ENCODE results near the gene SOCS3.
"Not testable (repeated sequence)": the region's sequence is repeated elsewhere in the genome, so short reads cannot be mapped to it uniquely, and the experiment has no call there.

The SOCS3 gene

DNA sequence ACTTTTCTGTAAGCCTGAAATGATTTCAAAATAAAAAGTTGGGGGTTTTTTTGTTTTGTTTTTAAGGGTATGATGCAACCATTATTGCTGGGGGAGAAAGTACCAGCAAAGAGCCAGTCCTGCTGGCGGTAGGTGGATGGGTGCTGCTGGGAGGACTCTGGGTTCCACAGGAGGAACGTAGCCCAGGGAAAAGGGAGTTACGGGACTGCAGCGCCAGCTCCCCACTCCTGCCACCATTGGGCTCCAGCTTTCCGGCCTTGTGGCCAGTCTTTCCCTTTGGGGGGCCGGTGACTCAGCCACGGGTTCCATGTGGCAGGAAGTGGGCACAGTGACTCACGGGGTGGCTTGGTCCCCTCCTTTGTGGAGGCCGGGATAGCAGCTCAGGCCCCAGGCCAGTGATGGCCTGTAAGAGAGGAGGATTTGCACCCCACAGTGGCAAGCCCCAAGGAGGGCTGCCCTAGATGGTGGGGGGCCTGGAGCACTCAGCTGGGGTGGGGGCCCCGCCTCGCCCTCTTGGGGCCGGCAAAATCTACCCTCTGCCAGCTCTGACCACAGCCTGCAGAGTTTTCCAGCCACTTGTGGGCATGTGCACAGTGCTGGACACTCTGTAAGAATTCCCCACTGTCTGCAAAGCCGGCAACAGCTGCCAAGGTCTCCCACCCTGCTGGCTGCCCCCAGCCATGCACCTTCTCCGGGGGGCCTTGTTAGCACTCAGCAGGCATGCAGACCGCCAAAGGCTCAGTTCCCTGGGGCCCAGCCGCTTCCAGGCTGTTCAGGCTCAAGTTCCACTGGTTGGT is 30.4 kb downstream of the SOCS3 start:
- DNase-seq (ENCODE audit: low read depth): no peak

DNA sequence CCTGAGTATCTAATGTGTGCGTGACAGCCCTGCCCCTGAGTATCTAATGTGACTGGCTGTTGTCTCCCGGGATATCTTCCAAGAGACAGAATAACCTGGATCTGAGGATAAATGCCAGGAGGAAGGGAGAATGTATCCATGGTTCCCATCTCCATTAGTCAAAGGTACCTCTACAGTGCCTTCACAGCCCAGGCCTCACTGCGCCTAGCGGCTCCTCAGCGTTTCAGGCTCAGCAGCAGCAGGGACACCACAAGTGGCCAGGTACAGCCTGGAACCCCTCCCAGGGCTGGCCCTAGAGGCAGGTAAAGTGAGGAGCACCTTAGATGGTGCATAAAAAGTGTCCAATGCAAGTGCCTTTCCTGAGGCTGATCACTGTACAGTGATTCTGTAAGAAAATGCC is 32.0 kb downstream of the SOCS3 start:
- no peak for DNase-seq (ENCODE audit: low read depth)

DNA sequence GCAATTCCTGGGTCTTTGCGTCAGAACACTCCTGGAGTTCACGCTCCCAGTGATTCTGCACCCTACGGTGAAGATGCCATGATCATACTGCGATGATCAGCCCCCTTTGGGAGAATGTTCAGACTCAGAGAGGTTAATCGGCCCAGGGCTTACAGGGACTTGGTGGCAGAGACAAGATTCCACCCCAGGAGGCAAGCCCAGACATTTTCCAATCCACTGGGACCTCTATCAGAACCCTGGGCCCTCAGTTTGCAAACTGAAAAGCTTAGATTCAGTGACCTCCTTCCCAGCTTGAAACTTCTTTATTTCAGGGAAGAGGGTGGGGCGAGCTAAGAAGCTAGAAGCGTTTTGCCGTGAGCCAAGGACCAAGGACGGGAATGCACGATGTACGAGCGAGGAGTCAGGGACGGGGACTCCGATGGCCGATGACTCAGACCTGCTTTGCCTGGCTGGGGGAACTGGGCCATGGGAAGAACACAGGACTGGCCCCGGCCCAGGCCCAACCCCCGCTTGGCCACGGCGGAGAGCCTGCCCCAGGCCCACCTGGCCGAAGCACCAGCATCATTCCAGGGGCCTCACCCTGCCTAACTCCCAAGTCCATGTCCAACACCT is 34.7 kb downstream of the SOCS3 start:
- no peak for DNase-seq (ENCODE audit: low read depth)

DNA sequence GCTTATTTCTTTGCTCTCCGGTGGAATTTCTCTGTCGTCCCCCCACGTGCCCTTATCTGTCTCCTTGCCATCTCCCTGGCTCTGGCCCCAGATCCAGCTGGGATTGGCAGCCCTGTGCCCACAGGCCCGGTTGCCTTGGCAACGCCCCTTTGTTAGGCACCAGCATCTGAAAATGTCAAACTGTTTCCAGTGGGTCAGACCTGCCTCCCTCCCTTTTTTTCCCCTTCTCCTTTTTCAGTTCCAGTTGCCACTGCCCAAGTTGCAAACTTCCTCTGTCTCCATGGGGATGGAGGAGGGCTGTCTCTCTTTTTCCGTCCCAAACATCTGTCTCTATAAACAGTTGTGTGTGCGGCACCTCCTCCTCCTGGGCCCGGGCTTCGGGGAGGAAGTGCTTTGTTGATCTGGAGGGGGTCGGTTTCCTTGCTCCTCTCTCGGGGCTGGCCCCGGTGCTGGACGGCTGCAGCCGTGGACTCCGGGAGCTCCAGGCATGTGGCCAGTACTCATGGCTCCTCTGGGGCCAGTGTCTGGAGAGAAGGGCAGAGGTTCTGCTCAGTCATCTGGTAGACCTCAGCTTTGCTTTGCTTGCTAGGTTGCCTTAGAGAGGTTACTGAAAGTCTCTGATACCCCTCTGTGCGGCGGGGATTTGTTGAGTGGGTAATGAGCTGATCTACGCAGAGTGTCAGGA is 35.3 kb downstream of the SOCS3 start:
- DNase-seq (ENCODE audit: low read depth): no peak

DNA sequence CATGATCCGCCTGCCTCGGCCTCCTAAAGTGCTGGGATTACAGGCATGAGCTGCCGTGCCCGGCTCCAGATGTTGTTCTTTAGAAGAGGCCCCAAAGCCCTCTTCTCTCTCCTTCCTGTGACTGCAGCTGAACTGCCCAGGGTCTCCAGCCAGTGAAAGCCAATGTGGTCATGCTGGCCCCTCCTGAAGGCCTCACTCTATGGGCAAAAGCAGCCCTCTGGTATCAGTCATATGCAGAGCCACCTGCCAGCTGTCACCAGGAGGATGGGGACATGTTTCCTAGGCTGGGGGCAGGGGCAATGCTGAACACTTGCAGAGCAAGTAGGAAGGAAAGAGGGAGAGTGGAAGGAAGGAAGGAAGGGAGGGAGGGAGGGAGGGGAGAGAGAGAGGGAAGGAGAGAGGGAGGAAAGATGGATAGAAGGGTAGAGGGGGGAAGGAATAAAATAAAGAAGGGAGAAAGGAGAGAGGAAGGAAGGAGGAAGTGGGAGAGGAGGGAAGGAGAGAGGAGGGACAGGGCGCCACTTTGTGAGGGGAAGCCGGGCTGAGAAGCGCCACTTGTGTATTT is 36.0 kb downstream of the SOCS3 start:
- no peak for DNase-seq (ENCODE audit: low read depth)

DNA sequence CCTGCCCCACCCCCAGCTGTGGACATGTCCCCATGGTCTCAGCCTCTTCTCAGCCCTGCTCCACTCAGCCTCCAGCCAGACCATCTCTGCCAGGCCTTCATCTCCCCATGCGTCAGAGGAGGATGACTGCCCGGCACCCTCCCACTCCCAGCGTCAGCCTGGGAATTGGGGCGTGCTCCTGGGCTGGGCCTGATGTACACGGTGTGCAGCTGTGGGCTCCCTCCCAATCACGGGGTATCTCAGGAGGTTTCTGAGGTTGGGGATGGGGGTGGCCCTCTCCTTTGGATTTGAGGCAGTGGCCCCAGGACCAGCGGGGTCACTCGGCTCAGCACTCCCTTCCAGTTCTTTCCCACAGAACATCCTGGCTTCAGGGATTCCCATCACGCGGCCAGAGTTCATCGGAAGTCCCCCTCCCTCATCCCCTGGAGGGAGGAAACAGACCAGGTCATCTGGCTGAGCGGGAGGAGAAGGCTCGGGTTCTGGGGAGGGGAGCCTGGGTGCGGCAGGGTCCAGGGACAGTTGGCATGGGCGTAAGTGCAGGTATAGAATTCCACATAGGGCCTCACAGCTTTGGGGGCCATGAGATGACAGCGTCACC is 36.9 kb downstream of the SOCS3 start:
- DNase-seq (ENCODE audit: low read depth): no peak

DNA sequence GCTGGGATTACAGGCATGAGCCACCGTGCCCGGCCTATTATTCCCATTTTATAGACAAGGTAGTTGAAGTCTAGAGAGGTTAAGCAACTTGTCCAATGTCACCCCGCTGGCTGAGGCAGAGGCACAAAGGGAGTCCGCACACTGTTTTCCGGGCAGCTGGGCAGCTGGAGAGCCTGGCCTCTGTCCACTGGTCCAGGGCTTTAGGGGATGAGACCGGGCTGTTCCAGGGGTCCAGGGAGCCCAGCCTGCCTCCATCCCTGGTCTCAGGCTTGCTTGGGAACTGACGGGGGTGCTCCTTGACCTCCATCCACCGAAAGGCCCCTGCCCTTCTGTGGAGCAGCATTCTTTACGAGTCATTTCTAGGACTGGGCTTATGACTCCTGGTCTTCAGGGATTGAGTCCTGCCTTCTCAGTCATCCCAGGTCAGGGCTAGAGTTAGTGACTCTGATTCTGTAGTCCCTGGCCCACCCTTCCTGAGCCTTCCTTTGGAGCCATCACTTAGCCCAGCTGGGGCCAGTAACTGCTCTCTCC is 37.5 kb downstream of the SOCS3 start:
- no peak for DNase-seq (ENCODE audit: low read depth)

DNA sequence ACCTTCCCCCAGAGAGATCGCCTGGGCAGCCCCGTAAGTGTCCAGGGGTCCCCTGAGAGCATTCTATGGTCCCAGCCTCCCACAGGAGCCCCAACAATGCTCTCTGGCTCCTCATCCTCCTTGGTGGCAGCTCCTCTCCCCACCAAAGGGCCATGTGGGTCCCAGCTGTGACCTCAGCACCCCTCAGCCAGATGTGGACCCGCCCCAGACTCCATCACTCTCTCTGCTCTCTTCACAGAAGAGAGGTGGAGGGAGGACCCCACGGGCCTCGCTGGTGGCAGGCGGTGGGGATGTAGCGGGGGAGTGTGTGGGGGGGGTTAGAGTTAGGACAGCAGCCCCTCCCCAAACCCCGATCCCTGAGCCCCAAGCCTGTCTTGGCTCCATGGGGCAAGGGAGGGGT is 41.0 kb downstream of the SOCS3 start:
- no peak for DNase-seq (ENCODE audit: low read depth)

DNA sequence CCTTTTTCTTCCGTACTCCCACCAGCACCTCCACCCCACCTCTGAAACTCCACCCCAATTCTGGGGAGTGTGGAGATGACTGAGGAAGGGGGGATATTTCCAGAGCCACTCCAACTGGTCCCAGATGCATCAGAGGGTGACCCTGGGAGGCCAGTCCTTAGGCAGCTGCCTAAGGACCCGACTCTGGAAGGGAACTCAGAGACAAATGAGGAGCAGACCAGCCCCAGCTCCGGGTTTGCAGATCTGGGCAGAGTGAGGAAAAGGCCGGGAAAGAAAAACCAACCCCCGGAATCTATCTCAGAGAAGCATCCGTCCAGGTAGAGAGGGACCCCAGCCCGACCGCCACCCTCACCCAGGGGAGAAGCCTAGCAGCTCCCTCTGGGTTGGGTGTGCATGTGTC is 41.5 kb downstream of the SOCS3 start:
- DNase-seq (ENCODE audit: low read depth): no peak

DNA sequence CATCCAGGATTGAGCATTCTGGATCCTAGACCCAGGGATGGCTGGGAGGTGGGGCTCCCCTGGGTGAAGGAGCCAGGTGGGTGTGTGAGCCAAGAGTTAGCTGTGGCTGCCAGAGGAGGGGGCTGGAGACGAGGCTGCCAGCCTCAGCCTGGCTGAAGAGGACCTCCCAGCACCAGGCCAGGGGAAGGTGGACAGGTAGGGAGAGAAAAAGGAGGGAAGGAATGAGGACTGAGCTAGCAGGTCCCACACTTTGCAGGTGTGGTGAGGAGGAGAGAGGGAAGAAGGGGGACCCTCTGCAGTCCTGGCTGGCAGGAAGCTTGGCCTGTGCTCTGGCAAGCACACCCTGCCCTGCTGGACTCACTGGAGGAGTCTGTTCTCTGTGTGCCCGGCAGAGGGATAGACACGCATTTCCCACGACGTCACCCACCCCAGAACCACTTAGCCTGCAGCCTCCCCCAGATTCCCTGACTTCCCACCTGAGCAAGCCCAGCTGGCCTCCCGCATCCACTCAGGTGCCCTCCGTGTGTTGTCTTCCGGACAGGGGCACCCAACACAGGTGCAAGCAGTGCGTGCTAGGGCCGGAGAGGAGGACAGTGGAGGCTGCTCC is 42.0 kb downstream of the SOCS3 start:
- DNase-seq (ENCODE audit: low read depth): no peak

DNA sequence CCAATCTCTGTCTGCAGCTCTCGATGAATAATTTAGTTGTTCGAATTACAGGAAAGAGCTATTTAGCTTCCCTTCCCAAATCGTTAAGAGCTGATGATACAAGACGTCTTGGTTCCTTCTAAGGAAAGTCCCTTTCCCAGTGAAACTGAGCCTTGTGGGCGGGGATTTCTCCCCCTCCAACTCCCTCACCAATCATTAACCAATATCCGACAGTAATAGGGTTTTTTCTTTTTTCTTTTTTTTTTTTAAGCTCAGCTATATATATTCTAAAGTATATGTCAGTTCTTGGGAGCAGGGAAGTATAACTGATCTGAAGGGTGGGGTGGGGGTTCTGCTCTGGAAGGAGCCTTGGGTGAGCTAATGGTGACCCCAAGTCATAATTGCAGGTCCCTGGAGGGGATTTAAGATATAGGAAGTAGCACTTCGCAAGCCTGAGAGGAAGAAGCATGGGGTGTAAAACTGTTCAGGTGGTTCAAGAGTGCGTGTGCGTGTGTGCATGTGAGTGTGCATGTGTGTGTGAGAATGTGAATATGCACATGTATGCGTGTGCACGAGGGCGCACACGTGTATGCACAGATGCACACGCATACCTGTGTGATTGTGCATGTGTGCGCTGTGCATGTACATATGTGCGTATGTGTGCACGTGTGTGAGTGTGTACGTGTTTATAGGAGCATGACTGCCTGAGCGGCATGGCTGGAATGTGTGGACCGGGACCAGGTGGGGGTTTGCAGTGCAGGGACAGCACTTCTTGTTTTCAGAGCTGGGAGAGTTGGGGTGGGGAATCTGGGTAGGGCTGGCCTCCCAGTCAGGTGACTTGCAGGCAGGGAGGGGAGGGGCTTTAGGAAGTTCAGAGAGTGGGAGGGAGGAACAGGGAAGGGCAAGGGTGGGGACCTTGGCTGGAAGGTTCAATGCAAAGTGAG is 42.7 kb downstream of the SOCS3 start:
- DNase-seq (ENCODE audit: low read depth): no peak

DNA sequence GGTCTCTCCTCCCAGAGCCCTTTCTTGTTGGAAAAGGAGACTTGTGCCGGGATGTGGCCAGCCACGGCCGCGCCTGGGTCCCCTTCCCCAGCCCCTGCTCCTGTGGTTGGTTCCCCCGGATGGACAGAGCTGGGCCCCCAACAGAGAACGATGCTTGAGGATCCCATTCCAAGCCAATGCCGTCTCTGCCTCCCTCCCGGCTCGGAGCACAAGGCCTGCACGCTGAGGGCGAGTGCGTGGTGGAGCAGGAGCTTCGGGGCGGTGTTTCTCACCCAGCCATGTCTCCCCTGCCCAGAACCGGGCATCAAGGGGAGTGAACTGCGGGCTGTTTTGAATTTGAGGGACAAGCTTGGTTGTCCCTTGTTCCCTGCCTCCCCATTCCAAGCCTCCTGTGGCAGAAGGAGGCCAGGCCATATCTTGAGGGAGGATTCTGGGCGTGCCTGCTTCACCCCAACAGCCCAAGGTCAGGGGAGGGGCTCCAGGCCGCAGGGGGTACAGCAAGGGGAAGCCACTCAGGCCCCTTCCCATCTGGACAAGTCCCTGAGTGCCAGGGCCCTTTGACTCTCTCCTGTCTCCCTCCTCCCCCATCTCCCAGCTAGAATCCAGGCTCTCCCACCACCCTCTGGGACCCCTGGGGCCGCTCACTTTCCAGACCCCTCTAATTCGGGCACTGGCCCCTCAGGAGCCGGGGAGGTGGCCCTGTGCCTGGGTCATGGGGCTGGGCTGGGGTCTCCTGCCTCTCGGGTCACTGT is 43.6 kb downstream of the SOCS3 start:
- DNase-seq (ENCODE audit: low read depth): no peak

DNA sequence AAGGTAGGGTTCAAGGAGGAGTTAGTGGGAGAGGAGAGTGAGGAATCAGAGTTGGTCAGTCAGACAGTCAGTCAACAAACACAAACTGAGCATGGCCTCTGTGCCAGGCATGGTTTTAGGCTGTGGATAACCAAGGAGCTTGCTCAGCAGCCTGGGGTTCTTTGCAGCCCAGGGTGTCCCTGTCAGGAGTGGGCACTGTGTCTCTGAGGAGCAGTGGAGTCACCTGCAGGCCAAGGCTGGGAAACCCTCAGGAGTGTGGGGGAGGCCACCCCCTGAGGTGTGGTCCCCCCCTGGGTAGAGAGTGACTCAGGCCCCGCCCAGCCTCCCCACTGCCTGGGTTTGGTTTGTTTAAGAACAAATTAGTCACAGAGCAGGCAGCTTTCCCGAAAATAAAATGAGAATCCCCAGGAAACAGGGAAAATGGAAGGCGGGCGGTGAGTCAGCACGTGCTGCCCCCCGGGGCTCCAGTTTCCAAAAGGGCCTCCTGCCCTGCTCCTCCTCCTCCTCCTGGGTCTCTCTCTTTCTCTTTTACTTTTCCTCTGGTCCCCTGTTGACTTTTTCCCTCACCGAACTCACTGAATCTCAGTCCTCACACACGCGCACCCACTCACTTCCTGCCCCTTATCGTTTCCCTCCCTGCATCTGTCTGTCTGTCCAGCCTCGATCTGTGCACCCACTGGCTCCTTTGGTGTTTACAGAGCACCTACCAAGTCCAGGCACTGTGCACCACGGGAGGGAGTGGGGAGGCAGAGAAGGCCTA is 44.3 kb downstream of the SOCS3 start:
- DNase-seq (ENCODE audit: low read depth): peak; percentile 47

DNA sequence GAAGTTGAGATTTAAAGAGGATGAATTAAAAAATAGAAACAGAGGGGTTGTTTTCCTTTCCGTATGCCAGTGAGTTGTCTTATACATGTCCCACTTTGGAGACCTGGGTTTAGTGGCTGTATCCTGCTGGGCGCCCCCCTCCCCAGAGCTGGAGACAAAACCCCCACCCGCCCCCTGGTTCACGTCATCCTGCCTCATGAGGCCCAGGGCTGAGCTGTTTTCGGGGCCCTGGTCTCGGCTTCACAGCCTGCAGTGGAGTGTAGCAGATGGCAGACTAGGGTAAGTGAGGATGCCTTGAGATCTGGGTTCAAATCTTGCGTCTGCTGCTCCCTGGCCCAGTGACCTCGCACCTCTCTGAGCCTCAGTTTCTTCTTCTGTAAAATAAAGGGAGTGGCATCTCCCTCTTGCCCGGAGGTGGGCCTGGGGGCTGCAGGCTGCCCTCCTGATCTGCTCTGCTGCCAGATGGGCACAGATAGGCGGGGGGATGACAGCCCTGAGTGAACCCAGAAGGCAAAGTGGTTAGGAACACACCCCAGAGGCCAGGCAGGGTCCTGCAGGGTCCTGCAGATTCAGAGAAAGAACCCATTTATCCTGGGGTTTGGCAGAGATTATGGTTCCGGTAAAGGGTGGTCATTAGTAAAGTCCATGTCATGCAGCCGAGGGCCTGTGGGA is 45.1 kb downstream of the SOCS3 start:
- no peak for DNase-seq (ENCODE audit: low read depth)

DNA sequence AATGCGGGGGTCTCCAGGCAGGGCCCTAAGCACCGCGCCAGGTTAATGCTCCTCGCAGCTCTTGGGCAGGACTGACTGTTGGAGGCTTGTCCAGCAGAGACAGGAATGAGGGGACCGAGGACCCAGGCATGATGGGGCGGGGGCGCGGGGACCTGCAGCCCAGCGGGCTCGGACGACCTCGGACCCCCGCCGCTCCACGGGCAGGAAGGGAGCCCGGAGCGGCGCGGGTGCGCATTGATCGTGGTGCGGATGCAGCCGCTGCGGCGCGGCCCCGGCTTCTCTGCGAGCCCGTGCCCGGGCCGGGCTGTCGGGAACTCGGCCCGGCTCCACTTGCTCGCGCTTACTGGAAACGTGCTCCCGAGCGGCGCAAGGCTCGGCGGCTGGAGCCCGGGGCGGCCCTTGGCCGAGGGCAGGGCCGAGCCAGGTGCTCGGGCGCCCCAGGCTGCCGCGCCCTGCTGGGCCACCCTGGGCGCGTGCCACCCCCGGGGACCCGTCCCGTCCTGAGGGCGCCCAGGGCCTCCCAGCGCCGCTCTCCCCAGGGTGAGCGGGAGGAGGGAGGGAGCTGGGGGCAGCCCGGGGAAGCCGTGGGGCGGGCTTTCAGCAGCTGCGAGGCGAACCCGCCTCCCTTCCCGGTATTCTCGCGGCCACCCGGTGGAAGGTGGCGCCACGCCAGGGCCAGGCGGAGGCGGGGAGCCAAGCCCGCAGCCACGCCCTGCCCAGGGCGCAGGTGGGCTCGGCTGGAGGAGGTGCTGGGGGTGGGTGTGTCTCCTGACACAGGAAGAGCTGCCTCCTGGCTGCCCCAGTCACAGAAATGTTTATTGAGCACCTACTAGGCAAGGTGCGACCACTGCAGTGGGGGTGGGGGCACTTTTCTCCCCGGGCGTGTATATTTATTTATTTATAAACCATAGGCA is 45.9 kb downstream of the SOCS3 start:
- DNase-seq (ENCODE audit: low read depth): peak; percentile 48

DNA sequence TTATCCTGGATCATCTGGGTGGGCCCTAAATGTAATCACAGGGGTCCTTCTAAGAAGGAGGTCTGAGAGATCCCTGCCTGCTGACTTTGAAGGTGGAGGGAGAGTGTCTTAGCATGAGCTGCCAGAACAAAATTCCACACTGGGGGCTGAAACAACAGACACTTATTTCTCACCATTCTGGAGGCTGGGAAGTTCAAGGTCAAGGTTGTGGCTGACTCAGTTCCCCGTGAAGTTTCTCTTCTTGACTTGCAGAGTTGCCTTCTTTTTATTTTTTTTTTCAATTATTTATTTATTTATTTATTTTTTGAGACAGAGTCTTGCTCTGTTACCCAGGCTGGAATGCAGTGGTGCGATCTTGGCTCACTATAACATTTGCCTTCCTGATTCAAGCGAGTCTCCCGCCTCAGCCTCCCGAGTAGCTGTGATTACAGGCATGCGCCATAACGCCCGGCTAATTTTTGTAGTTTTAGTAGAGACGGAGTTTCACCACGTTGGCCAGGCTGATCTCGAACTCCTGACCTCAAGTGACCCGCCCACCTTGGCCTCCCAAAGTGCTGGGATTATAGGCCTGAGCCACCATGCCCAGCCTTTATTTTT is 50.1 kb downstream of the SOCS3 start:
- DNase-seq (ENCODE audit: low read depth): not testable (repeated sequence)

Measured in activated T-helper 9 cell treated with anti-CD3 and anti-CD28 coated beads, Interleukin-2, amount 50 U/mL, for 16 hours (primary cell).